ENCODE data around the gene SMARCAD1. TPM values are rescaled to one million over a fixed set of nuclear protein-coding genes. Genes with fewer than 3 reads are reported as not detected.

The SMARCAD1 gene
- total and polyA plus RNA-seq, 11 donors = 3.7 to 14.0 (median 9.4) TPM

DNA sequence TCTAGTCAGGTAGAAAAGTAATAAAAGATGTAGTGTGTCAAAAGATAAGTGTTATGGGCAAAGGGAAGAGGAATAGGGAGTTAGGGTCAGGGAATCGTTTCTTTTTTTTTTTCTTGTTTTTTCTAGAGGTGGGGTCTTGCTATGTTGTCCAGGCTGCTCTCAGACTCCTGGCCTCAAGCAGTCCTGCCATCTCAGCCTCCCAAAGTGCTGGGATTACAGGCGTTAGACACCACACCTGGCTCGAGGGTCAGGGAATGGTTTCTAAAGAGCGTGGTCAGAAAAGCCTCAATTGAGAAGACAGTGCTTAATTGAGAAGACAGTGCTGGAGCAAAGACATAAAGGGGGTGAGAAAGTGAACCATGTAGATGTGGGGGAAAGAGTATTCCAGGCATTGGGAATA lies 19.1 kb downstream of the SMARCAD1 start:
- ATAC-seq = no peak
- TF ChIP-seq POLR2A (IDR thresholded peaks at IDR 0.05) = no peak
- TF ChIP-seq, protein P1, sequence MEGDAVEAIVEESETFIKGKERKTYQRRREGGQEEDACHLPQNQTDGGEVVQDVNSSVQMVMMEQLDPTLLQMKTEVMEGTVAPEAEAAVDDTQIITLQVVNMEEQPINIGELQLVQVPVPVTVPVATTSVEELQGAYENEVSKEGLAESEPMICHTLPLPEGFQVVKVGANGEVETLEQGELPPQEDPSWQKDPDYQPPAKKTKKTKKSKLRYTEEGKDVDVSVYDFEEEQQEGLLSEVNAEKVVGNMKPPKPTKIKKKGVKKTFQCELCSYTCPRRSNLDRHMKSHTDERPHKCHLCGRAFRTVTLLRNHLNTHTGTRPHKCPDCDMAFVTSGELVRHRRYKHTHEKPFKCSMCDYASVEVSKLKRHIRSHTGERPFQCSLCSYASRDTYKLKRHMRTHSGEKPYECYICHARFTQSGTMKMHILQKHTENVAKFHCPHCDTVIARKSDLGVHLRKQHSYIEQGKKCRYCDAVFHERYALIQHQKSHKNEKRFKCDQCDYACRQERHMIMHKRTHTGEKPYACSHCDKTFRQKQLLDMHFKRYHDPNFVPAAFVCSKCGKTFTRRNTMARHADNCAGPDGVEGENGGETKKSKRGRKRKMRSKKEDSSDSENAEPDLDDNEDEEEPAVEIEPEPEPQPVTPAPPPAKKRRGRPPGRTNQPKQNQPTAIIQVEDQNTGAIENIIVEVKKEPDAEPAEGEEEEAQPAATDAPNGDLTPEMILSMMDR (IDR thresholded peaks at IDR 0.05) = no peak

DNA sequence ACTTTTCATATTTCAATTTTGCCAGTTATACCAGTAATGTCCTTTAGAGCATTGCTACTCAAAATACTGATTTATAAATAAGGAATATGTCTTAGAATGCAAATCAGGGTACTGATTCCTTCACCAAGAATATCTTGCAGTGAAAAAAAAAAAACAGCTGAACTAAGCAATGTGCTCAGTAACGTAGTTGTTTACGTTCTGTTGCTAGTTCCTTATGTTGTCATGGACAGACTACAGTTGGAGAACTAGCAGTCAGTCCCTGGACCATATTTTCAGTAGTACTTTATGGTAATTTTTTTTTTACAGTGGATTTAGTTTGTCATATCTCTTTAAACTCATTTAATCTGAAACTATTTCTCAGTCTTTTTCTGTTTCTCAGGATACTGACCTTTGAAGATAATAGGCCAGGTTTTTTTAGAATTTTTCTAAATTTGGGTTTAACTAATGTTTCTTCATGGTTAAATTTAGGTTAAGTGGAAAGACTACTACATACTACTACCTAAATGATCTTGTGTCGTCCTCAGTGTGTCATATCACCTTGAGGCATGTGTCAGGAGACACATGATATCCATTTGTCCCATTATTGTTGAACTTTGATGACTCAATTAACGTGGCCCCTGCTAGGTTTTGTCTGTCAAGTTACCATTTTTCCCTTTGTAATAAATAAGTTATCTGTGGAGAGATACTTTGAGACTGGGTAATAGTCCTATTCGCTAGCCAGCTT lies 21.0 kb downstream of the SMARCAD1 start:
- H3K27ac ChIP-seq = no peak overlapping the region
- no peak overlapping the region for H3K4me3 ChIP-seq
- peaks cover 0 to 21% (median 0%) of the 10 kb centered on the region in 12 donors for H3K4me1 ChIP-seq
- ATAC-seq (peak in 1 of 4 donors; percentile 75), DNase-seq (no peak)
- WGBS, 4 donors = 74 to 78% (median 76%) methylated on average over 5 of the region's 5 CpGs
- no peak for TF ChIP-seq POLR2A (IDR thresholded peaks at IDR 0.05)
- TF ChIP-seq, protein P1 (IDR thresholded peaks at IDR 0.05) = no peak
- H3K9me3 ChIP-seq = no peaks in the 10 kb centered on the region
- H3K36me3 ChIP-seq = peaks cover 0 to 50% (median 13%) of the 10 kb centered on the region in 9 donors
- intact Hi-C loops (cut with DNase I) = no loop called here
- H3K27me3 ChIP-seq = no peaks in the 10 kb centered on the region

More for the DNA sequence above, 19.1 kb downstream of the SMARCAD1 start:
- Histone ChIP-seq H3K9me3 (no peaks in the 10 kb centered on the region), H3K4me3 (no peak overlapping the region), H3K36me3 (peaks cover 0 to 49% (median 13%) of the 10 kb centered on the region in 9 donors), H3K27me3 (no peaks in the 10 kb centered on the region), H3K4me1 (peaks cover 0 to 21% (median 0%) of the 10 kb centered on the region in 12 donors), H3K27ac (no peak overlapping the region)
- intact Hi-C loops (cut with DNase I) = no loop called here
- no peak for DNase-seq
- 96 to 99% (median 97%) methylated on average over 4 of the region's 4 CpGs for WGBS, 4 donors

DNA sequence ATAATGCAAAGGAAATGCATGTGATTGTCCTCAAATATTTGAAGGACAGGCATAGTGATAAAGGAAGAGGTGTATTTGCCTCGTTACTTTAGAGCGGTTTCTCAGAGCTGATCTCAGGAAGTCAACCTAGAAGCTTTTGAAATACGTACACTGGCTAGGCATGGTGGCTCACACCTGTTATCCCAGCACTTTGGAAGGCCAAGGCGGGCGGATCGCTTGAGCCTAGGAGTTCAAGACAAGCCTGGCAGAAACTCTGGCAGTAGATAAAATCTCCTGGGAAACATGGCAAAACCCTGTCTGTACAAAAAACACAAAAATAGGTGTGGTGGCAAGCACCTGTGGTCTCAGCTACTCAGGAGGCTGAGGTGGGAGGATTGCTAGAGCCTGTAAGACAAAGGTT lies 24.9 kb downstream of the SMARCAD1 start:
- DNase-seq (no peak), ATAC-seq (no peak)
- H3K4me3 ChIP-seq = no peak overlapping the region
- H3K9me3 ChIP-seq = no peaks in the 10 kb centered on the region
- TF ChIP-seq POLR2A (IDR thresholded peaks at IDR 0.05) = no peak
- TF ChIP-seq, protein P1 (IDR thresholded peaks at IDR 0.05) = no peak
- peaks cover 0 to 17% (median 0%) of the 10 kb centered on the region in 12 donors for H3K4me1 ChIP-seq
- intact Hi-C loops (cut with DNase I) = no loop called here
- H3K27ac ChIP-seq = no peak overlapping the region
- H3K27me3 ChIP-seq = no peaks in the 10 kb centered on the region
- peaks cover 0 to 69% (median 36%) of the 10 kb centered on the region in 9 donors for H3K36me3 ChIP-seq
- WGBS, 4 donors = 96 to 98% (median 97%) methylated on average over 6 of the region's 6 CpGs

DNA sequence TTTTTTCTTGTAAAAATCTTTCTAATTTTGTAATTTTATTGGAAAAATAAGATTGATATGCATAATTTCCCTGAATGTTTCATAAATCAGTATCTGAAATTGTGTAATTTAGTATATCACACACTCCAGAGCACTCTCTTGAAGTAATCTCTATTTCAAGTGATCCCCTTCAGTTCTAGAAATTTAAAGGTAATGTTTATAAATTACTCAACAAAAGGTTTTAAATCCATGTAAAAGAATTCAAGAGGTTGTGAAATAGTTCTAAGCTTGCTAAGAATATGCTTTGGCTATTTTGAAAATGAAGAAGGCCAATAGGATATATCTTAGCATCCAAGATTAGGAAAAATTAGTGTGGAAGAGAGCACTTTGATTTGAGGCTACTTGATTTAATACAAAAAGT lies 28.2 kb downstream of the SMARCAD1 start:
- TF ChIP-seq, protein P1 (IDR thresholded peaks at IDR 0.05) = no peak
- no peak for TF ChIP-seq POLR2A (IDR thresholded peaks at IDR 0.05)
- Histone ChIP-seq H3K36me3 (peaks cover 0 to 77% (median 67%) of the 10 kb centered on the region in 9 donors), H3K4me3 (no peak overlapping the region), H3K9me3 (no peaks in the 10 kb centered on the region), H3K27ac (no peak overlapping the region), H3K27me3 (no peaks in the 10 kb centered on the region), H3K4me1 (peaks cover 0 to 4% (median 0%) of the 10 kb centered on the region in 12 donors)
- no peak for ATAC-seq
- intact Hi-C loops (cut with DNase I) = no loop called here
- no peak for DNase-seq
